ENCODE measurements around the gene ZNF892. TPM values are rescaled to one million over a fixed set of nuclear protein-coding genes. Genes with fewer than 3 reads are reported as not detected.
"Not testable (repeated sequence)": the region's sequence is repeated elsewhere in the genome, so short reads cannot be mapped to it uniquely, and the experiment has no call there.

ZNF892 gene
- total RNA-seq, 1 donor, result 5.6 TPM

DNA sequence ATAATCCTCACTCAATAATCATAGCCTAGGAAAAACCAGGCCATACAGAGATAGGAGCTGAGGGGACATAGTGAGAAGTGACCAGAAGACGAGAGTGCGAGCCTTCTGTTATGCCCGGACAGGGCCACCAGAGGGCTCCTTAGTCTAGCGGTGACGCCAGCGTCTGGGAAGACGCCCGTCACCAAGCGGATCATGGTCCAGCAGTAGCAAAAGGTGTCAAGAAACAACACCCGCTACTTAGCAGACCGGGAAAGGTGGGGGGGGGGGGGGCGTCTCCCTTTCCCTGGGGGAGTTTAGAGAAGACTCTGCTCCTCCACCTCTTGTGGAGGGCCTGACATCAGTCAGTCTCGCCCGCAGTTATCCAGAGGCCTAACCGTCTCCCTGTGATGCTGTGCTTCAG is 14.4 kb upstream of the ZNF892 start:
- peak; percentile 13 for DNase-seq (ENCODE audit: low read depth)
- not testable (repeated sequence) for H3K4me3 ChIP-seq (ENCODE audit: low read depth, low read length)
- TF ChIP-seq CTCF (IDR thresholded peaks at IDR 0.05; ENCODE audit: insufficient read depth, low read depth, low read length), result peak; percentile 53

DNA sequence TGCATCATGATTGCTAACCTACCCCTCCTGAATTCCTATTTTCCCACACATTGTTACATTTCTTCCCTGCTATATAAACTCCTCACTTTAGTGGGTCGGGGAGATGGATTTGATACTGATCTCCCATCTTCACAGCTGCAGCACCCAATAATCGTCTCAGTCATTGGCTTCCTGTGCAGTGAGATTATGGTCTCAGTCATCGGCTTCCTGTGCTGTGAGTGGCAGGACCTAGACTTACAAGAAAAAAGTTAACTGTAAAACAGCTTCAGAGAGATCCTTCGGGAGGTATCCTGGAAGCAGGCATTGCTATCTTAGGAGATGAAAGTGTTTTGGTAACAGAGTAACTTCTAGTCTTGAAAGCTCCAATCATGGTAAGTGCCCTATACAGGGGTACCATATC is 3.4 kb upstream of the ZNF892 start:
- no peak for TF ChIP-seq CTCF (IDR thresholded peaks at IDR 0.05; ENCODE audit: insufficient read depth, low read depth, low read length)
- no peak overlapping the region for H3K4me3 ChIP-seq (ENCODE audit: low read depth, low read length)
- DNase-seq (ENCODE audit: low read depth), result no peak

DNA sequence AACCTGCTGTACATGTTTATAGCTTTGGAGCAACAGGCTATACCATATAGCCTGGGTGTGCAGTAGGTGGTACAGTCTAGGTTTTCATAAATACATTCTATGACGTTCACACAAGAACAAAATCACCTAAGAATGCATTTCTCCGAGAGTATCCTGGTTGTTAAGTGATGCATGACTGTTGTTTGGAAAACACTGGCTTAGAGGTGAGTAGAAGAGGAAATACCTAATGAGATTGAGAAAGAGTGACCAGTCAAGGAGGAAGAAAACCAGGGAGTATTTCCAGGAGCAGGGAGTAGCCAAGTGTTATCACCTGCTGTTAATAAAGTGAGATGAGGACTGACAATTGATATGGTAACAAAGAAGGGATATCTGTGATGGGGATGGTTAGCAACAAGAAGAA is 2.9 kb upstream of the ZNF892 start:
- TF ChIP-seq CTCF (IDR thresholded peaks at IDR 0.05; ENCODE audit: insufficient read depth, low read depth, low read length), result no peak
- no peak overlapping the region for H3K4me3 ChIP-seq (ENCODE audit: low read depth, low read length)
- no peak for DNase-seq (ENCODE audit: low read depth)

- no peak for DNase-seq (ENCODE audit: low read depth)
- no peak overlapping the region for H3K4me3 ChIP-seq (ENCODE audit: low read depth, low read length)
- TF ChIP-seq CTCF (IDR thresholded peaks at IDR 0.05; ENCODE audit: insufficient read depth, low read depth, low read length), result no peak
Observed at GRCh38 chr2:95206096-95206495, 1.2 kb upstream of the ZNF892 start.

DNA sequence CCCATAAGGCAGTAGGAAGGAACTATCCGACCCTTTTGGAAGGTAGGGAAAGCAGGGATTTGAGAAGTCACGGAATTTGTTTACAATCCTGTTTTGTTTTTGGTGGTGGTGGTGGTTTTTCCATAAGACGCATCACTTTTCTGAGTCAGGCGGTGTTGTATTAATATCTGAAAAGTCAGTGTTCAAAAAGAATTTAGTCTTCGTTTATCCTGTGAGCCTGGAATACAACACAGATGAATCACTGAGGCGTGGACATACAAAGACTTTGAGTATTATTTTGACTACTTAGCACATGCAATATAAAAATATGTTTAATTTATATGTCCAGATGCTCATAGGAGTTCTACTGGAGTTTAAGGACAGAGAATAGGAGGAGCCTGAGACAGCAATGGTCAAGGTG is 785 bp downstream of the ZNF892 start:
- peak overlapping the region; percentile 82 for H3K4me3 ChIP-seq (ENCODE audit: low read depth, low read length)
- TF ChIP-seq CTCF (IDR thresholded peaks at IDR 0.05; ENCODE audit: insufficient read depth, low read depth, low read length), result no peak
- DNase-seq (ENCODE audit: low read depth), result no peak

DNA sequence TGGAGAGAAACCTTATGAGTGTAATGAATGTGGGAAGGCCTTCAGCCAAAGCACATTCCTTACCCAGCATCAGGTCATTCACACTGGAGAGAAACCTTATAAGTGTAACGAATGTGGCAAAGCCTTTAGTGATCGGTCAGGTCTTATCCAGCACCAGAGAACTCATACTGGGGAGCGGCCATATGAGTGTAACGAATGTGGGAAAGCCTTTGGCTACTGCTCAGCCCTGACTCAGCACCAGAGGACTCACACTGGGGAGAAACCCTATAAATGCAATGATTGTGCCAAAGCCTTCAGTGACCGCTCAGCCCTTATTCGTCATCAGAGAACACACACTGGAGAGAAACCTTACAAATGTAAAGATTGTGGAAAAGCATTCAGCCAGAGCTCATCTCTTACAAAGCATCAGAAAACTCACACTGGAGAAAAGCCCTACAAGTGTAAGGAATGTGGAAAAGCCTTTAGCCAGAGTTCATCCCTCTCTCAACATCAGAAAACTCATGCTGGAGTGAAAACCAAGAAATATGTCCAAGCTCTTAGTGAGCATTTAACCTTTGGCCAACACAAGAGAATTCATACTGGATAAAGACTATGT is 7.8 kb downstream of the ZNF892 start:
- DNase-seq (ENCODE audit: low read depth), result no peak
- no peak overlapping the region for H3K4me3 ChIP-seq (ENCODE audit: low read depth, low read length)
- TF ChIP-seq CTCF (IDR thresholded peaks at IDR 0.05; ENCODE audit: insufficient read depth, low read depth, low read length), result no peak

DNA sequence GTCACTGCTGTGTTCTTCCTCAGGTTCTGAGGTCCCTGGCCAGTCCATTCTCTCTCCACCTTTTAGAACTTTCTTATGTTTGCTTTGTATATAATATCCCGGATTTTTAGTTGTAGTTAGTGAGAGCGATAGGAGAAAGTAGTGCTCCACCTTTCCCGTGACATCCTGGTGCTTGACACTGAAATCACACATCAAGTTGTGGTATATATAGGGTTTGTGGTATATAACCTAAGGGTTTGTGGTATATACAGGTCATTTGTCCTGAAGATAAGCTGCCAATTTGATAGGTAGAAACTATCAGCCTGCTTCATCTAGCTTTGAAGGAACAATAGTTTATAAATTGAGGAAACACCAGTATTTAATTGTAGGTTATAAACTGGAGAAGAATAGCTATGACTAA is 13.1 kb downstream of the ZNF892 start:
- DNase-seq (ENCODE audit: low read depth), result no peak
- H3K4me3 ChIP-seq (ENCODE audit: low read depth, low read length), result no peak overlapping the region
- TF ChIP-seq CTCF (IDR thresholded peaks at IDR 0.05; ENCODE audit: insufficient read depth, low read depth, low read length), result no peak
